Body of pancreas (tissue), 4 donors: ENCODE results near the gene CAPRIN1.

Experiments used
- CTCF ChIP-seq, 7 experiments: fragments of 450-650 bp in 4 of 7; fragments of 200-600 bp in 3 of 7; sonication (generic) in 3 of 7; IDR thresholded peaks; one replicate each; pipeline ENCODE4 v1.5.1; 2016 to 2019; ENCODE audit warnings: antibody characterized with exemption in 7 of 7
- POLR2A ChIP-seq, 3 donors: fragments of 450-650 bp; IDR thresholded peaks; one replicate each; pipeline ENCODE4 v1.6.1; 2016; ENCODE audit warnings: antibody characterized with exemption in 3 of 3, mild to moderate bottlenecking in 2 of 3

GRCh38 chr11:34065505-34066203 lies 14.1 kb downstream of the CAPRIN1 start:
- TF ChIP-seq POLR2A (IDR thresholded peaks at IDR 0.05) (no peak), CTCF (IDR thresholded peaks at IDR 0.05) (no peak)
